NCI-H446 (cell line): ENCODE measurements around the gene NOA1.

Experiments
- DNase-seq, 2 experiments: peaks; one replicate each; lab custom pipeline; 2025; lab: John Stamatoyannopoulos, UW

The NOA1 gene

GRCh38 chr4:56977321-56978012, at the start of gene NOA1:
TSS of gene NOA1 (minus strand) at chr4:56977606. CDS start at chr4:56977585, 21 bp downstream.
- DNase-seq, result peak; percentile 98 to 99

- no peak for DNase-seq
Measured at GRCh38 chr4:57023104-57023503, 45.7 kb upstream of the NOA1 start.

DNA sequence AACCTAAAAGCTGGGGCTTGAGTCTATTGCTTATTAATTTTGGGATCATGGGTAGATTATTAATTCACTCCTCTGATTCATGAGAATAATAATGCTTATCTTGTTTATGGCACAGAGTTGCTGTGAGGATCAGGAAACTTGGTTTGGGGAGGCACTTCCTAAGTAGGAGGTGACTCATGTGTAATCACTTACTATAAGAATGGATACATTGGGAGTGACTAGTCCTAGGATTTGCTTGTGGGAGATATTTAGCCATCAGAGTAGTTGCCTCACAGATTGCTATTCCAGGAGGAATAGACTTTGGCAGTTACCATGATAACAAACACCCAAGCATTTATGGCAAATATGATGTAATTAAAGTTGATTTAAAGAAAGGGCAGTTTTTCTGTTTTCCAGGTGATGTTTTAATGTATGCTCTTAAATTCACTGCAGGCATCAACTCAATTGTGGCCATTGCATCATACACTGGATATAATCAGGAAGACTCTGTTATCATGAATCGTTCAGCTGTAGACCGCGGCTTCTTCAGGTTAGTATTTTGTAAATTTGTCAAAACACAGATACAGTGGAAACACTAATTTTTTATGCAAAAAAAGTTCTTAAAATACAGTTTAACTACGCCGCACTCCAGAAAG, 43.2 kb upstream of the NOA1 start:
- DNase-seq, result no peak

- no peak for DNase-seq
Measured at GRCh38 chr4:57018980-57019379, 41.6 kb upstream of the NOA1 start.

- DNase-seq, result no peak
Measured at GRCh38 chr4:57013543-57014120, 36.2 kb upstream of the NOA1 start.

- no peak for DNase-seq
Measured at GRCh38 chr4:56999751-57000150, 22.3 kb upstream of the NOA1 start.

DNA sequence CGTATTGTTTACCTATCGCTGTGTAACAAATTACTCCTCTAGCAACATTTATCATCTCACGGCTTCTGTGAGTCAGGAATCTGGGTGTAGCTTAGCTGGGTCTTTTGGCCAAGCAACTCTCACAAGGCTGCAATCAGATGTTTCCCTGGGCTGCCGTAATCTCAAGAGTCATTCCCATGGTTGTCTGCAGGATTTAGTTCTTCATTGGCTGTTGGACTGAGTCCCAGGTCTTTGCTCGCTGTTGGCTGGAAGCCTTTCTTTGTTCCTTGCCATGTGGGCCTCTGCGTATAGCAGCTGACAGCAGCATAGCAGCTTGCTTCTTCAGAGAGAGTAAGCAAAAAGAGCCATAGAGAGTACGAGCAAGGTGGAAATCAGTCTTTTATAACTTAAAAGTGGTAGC, 18.1 kb upstream of the NOA1 start:
- DNase-seq, result peak; percentile 83 to 93

DNA sequence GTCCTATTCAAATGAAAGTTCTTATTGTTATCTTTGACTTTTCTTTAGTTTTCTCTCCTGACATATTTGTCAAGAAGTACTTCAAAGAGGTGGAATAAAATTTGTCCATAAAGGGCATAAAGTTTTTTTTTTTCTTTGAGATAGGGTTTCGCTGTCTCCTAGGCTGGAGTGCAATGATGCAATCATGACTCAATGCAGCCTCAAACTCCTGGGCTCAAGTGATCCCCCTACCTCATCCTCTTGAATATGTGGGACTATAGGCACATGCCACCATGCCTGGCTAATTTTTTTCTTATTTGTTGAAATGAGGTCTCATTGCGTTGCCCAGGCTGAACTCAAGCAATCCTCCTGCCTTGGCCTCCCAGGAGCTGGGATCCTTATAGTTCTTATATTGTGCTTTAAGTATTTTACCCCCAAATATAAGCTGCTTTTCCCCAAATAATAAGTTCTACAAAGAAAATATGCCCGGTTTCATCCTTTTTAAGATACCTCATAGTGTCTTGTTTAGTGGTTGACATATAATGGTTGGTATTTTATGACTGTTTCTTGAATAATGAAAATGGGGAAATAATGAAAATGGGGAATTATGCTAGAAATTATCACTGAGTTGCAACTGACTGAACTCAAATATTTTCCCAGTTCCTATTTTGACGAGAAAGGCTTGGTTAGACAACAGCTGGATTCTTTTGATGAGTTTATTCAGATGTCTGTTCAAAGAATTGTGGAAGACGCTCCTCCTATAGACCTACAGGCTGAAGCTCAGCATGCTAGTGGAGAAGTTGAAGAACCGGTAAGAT, 12.9 kb upstream of the NOA1 start:
- no peak for DNase-seq

DNA sequence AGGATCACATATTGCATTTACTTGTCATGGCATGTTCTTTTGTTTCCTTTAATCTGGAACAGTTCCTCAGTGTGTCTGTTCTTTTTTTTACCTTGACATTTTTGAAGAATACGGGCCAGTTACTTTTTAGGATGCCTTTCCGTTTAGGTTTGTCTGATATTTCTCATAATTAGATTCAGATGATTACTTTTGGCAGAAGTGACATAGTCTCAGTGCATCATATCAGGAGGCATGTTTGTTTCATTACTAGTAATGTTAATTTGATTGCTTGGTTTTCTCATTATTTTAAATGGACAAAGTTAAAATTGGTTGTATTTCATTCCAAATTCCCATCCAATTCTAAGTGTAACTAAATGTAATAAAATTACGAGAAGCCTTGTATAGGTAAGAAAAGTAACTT, 9.5 kb upstream of the NOA1 start:
- no peak for DNase-seq

DNA sequence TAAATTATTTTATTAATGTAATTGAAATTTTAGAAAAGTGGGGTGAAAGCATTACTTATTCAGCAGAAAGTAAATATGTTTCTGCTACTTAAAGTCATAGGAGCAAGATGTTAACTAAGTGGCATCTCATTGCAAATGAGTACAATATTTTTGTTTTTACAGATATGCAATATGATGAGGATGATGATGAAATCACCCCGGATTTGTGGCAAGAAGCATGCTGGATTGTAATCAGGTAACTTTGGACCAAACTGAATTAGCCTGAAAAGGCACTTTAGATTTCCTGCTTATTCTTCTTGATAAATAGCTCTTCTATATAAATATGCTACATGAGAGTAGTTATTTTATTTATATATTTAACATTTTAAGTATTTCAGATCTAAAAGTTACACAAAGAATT, 8.8 kb upstream of the NOA1 start:
- DNase-seq, result no peak

DNA sequence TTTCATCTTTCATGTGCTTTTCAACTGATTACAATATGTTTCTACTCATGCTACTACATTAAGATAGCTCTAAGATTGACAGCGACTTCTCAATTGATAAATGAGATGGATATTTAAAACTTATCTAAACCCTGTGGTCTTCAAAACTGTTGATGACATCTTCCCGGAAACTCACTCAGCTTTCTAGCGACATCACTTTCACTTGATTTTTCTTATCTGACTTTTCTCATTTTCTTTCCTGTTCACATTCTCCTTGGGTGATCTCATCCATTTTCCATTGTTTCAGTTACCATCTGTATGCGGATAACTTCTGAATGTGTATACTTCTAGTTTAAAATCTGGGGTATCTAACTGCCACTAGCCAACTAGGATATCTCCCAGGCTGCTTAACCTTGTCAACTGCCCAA, 4.4 kb upstream of the NOA1 start:
- no peak for DNase-seq

DNA sequence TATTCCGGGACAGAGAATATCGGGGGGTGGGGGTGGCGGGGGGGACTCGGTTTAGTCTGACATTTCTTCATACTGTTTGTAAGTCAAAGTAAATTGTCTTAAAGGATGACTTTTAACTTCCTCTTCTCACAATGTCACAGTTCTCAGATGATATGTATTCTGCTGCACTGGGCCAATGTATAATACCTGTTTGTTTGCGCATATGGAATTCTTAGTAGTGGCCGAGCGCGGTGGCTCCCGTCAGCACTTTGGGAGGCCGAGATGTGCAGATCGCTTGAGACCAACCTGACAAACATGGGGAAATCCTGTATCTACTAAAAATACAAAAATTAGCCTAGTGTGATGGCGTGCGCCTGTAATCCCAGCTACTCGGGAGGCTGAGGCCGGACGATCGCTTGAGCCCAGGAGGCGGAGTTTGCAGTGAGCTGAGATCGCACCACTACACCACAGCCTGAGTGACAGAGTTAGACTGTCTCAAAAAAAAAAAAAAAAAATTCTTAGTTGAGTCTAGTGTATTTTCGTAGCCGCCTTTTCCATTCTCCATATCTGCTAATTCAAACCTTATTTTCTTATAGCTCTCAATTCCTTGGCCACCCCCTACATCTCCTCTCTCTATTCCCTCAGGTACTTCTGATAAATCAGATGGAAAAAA, 2.1 kb upstream of the NOA1 start:
- no peak for DNase-seq

GRCh38 chr4:56978750-56979303, 1.4 kb upstream of the NOA1 start, which contains the start of gene POLR2B:
TSS of gene POLR2B (plus strand) at chr4:56978896. CDS start at chr4:56978986, 90 bp downstream.
- DNase-seq, result peak; percentile 92 to 96

DNA sequence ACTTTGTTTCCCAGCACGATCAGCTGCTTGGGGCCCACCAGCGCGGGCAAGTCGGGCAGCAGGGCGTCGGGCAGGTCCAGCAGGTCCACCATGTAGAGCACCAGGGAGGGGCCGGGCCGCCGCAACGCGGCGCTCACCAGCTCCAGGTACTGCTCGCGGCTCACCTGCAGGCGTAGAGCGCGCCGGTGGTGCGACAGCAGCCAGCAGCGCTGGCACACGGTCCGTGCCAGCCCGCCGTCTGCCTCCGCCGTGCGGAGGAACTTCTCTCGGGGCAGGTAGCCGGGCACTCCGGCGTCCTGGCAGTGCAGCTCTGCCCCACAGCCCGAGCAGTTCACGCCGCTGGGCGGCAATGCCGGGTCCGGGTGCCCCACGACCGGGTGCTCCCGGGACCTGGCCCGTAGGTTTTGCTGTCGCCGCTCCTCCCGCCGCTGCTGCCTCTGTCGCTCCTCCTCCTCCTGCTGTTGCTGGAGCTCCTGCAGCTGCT, 527 bp downstream of the NOA1 start:
- peak in 1 of 2 experiments; percentile 36 for DNase-seq

GRCh38 chr4:56976283-56976836, 1.0 kb downstream of the NOA1 start:
- no peak for DNase-seq

- no peak for DNase-seq
Measured at GRCh38 chr4:56973336-56973735, 4.1 kb downstream of the NOA1 start.

DNA sequence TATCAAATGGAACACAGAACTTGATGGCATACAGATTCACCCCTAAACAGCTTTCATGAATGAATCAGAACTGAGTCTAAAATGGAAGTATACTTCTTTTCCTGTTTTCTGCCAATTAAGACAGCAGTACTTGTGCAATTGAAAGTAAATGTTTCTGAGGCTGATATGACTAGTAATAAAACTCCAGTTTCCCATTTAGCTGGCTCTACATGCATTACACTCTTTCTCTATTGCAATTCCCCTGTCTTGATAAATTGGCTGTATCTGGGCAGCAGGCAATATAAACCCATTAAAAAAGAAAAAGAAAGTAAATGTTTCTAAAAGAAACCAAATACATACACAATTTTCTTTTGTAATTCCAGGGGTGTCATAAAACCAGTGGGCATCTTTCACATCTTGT, 4.6 kb downstream of the NOA1 start:
- DNase-seq, result no peak

DNA sequence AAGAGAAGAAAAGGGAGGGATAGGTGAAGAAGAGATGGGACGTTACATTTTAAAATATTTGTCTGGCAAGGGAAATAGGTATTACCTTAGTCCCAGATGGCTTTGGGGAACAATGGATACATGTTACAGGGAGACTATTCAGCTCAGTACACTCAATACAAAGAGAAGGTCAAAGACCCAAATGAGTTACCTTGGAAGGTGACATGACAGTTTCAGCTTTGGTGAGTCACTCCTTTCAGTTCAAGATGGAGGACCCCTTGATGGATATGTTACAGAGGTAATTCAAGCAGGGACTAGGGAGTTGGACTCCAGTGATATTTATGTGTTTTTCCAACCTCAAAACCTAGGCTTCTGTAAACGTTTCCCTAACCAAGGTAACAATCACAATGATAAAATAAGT, 5.0 kb downstream of the NOA1 start:
- DNase-seq, result no peak

- DNase-seq, result no peak
Measured at GRCh38 chr4:56971383-56971782, 6.0 kb downstream of the NOA1 start.

GRCh38 chr4:56961107-56961500, 16.3 kb downstream of the NOA1 start:
- no peak for DNase-seq

GRCh38 chr4:56959100-56959499, 18.3 kb downstream of the NOA1 start:
- no peak for DNase-seq
